SK-MEL-5 (cell line): ENCODE measurements around the gene AKT1. TPM values are rescaled to one million over a fixed set of nuclear protein-coding genes. Genes with fewer than 3 reads are reported as not detected.
"Not testable (repeated sequence)": the region's sequence is repeated elsewhere in the genome, so short reads cannot be mapped to it uniquely, and the experiment has no call there.

Source experiments
- DNase-seq: peaks from one replicate; pipeline ENCODE4 v3.0.0-alpha.2; 2016; ENCODE audit warnings: low read depth, low spot score
- in situ Hi-C: cut with HindIII; loops from 2 replicates; pipeline ENCODE4 v1.10.0; 2016; ENCODE audit warnings: low sequenced_read_pairs, high pct_unique_total_duplicates, low pct_unique_long_range_greater_than_20kb
- total RNA-seq: library from RNA; depleted of rRNA; stranded (reverse); fragments of >200 nt; shearing (Covaris generic); gene quantifications from 2 replicates; pipeline ENCODE4 v1.2.3, GENCODE V29; 2014

The AKT1 gene
- total RNA-seq, 1 experiment from 2014 or later, result 119 TPM

DNA sequence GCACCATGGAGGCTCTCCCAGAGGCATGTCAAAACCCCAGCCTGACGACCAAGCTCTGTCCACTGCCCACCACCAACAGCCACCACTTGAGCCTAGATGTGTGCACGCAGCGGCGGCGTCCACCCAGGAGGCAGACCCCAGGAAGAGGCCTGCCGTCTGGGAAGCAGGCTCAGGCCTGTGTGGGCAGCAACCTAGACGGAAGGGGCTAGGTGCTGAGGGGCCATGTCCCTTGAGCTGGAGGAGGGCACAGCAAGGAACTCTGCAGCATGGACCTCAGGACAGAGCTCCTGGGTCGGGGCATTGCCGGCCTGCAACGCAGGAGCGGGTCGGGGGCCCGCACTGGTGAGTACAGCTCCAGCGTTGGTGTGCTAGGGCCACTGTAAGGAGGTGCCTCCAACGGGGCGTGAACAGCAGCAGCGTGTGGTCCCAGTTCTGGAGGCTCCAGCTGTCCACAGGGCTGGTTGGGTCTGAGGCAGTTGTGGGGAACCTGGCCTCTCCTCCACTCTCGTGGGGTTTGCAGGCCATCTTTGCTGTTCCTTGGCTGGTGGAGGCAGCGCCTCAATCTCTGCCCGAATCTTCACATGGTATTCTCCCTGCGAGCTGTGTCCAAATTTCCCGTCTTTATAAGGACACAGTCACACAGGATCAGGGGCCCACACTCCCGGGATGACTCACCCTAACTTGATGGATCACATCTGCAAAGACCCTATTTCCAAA lies 25.8 kb upstream of the AKT1 start:
- in situ Hi-C loops, result no loop called here
- DNase-seq, result no peak

DNA sequence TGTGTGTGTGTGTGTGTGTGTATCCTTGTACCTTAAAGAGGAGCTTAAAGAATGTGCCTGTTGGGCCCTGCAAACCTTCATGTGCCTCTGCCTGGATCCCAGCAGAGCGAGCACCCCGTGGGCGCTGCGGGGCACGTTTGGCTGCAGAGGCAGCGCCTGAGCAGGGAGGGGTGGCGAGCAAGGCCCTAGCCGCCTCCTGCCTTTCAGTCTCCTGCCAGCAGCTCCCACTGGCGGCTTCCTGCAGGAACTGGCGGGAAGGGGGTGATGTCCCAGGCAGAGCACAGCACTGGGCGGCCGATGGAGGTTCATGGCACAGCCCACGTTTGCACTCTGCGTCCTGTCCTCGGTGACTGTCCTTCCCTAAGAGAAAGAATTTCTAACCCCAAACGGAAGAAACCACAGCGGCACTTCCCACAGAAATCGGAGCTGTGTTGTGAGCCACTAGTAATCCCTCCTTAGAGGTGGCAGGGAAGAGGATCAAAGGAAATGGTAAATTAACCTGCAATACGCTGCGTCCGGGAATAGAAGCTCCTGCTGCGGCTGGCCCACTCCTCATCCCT lies 25.2 kb upstream of the AKT1 start:
- in situ Hi-C loops, result no loop called here

DNA sequence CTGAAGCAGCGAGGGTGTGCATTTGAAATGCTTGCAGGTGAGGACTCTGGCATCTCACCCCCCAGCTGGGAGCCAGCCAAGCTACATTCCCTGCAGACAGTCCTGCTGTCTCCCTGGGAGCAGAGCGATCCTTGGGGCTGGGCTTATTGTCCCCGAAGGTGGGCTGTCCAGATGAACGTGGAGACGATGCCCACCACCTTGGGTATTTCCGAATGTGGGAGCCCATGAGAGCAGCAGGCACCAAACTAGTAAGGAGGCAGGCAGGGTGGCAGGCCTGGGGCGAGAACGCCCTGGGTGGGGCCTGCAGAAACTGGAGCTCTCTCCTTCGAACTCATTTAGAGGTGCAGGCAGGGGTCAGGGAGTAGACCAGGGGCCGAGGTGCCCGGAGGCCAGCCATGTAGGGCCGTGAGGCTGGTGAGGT lies 23.8 kb upstream of the AKT1 start:
- no peak for DNase-seq
- in situ Hi-C loops, result no loop called here

More for the DNA sequence above, 25.2 kb upstream of the AKT1 start:
- DNase-seq, result peak; percentile 87

DNA sequence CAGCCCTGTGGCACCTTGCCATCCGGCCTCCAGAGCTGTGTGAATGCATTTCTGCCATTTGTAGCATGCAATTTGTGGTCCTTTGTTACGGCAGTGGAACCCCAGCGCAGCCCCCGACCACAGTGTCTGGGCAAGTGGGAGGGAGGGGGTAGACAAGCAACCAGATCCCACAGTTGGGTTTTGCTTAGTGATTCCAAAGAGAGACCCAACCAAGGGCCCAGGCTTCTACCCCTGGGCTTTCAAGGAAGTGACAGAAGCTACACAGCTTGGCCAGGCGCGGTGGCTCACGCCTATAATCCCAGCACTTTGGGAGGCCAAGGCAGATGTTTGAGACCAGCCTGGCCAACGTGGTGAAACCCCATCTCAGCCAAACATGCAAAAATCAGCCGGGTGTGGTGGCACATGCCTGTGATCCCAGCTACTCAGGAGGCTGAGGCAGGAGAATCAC lies 23.2 kb upstream of the AKT1 start:
- in situ Hi-C loops, result no loop called here
- DNase-seq, result no peak

DNA sequence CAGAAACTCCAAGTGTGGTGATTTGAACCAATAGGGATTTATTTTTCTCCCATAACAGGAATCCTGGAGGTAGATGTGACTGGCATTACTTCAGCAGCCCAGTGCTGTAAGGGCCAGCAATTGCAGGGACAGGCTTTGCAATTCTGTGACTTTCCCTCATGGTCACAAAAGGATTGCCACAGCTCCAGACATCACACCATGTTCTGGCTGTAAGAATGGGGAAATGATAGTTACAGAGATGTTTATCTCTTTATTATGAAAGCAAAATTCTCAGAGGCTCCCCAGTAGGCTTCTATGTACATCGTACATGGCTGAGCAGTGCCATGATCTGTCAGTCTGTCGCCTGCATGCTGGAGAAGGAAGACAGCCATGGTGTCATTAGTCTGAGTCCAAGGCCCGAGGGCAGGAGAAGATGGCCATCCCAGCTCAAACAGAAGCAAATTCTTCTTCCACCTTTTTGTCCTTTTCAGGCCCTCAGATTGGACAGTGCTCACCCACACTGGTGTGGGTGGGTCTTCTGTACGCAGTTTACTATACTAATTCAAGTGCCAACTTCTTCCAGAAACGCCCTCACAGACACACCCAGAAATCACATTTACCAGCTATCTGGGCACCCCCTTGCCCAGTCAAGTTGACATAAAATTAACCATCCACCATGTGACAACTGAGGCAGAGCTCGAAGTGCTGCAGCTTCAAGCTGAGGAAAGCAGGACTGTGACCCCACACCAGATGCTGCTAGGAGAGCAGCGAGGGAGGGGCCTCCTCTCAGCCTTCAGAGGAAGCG lies 22.6 kb upstream of the AKT1 start:
- DNase-seq, result no peak
- in situ Hi-C loops, result no loop called here

DNA sequence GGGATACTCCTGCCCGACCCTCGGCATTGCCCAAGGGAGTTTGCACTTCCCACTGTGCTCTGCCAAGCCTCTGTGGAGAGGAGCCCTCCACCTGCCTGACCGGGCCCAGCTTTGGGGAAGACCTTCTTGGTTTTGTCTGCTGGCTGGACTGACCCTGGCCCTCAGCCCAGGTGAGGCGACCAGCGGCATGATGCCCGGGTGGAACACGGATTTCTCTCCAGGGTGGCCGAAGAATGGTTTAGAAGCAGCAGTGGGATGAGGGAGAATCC lies 21.0 kb upstream of the AKT1 start:
- no peak for DNase-seq
- in situ Hi-C loops, result no loop called here

DNA sequence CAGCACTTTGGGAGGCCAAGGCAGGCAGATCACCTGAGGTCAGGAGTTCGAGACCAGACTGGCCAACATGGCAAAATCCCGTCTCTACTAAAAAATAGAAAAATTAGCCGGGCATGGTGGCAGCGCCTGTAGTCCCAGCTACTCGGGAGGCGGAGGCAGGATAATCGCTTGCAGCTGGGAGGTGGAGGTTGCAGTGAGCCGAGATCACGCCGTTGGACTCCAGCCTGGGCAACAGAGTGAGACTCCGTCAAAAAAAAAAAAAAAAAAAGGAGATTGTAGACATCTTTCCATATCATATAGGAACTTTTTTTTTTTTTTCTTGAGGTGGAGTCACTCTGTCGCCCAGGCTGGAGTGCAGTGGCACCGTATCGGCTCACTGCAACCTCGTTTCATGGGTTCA lies 19.2 kb upstream of the AKT1 start:
- in situ Hi-C loops, DNase-seq: not testable (repeated sequence)

DNA sequence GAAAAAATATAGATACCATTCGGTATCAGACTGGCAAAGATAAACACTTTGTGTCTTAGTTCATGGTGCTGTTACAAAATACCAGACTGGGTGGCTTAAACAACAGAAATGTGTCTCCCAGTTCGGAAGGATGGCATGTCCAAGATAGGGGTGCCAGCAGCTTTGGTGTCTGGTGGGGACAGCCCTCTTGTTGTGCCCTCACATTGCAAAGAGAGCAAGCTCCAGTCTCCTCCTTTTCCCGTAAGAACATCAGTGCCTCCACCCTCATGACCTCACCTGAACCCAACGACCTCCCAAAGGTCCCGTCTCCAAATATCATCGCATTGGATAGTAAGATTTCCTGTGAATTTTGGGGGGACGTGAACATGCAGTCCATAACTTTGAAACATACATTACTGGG lies 17.7 kb upstream of the AKT1 start:
- no peak for DNase-seq
- in situ Hi-C loops, result no loop called here

DNA sequence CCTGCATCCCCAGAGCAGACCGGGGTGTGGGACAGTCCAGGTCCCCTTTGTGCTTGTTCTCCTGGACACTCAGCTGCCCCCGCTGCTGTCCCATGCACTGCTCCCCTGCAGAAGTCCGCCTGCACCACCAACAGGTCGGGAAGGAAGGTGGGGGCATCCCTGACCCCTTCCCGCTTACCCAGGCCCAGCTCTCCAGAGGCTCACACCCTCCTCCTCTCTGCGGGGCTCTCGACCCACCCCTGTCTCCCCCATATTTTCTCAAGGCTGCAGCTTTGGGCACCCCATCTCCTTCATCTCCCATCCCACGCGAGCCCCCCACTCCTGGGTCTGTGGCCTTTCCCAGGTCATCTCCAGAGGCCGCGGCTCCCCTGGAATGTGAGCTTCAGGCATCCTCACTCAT lies 14.8 kb upstream of the AKT1 start:
- in situ Hi-C loops, result no loop called here
- DNase-seq, result no peak

DNA sequence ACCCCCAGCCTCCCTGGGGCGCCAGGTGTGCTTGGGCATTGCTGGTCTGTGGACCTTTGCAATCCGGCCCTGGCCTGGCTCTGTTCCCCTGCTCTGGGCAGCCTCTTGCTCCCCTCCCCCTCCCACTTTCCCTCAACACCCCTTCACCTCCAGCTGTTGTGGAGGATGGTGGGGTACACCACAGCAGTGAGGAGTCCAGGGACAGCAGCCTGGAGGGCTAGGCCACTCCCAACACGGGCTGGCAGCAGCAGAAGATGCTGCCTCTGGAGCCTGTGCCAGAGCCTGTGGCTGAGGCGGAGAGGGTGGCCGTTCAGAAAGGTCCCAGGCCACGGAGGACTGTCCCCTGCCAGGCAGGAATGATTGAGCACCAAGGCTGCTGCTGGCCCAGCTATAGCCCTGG lies 12.9 kb upstream of the AKT1 start:
- in situ Hi-C loops, result no loop called here
- no peak for DNase-seq

DNA sequence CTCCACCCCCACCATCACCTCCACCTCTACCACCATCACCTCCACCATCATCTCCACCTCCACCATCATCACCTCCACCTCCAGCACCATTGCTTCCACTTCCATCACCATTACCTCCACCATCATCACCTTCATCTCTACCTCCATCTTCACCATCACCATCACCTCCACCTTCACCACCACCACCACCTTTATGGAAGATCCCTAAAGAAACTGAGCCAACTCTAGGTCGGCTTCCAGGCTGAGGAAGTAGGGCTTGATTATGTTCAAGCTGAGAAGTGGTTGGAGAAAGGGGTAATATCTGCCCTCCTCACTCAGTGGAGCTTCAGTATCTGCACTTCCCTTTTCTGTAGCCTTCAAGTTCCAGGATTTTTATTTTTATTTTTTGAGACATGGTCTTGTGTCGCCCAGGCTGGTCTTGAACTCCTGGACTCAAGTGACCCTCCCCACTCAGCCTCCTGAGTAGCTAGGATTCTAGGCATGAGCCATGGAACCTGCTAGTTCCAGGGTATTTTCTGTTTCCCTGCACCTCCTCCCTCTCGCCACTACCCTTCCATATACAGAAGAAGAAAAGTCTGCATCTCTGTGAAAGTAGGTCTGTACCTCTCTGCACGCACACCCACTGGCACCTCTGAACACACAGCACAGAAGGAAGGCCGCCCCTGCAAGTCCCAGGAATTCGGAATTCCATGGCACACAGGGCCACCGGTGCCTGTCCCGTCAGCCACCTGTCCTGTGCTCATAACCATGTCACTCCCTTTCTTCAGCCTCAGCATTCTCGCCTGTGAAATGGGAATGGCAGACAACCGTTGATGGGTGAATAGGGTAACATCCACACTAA lies 11.3 kb upstream of the AKT1 start:
- DNase-seq, result no peak
- in situ Hi-C loops, result no loop called here

DNA sequence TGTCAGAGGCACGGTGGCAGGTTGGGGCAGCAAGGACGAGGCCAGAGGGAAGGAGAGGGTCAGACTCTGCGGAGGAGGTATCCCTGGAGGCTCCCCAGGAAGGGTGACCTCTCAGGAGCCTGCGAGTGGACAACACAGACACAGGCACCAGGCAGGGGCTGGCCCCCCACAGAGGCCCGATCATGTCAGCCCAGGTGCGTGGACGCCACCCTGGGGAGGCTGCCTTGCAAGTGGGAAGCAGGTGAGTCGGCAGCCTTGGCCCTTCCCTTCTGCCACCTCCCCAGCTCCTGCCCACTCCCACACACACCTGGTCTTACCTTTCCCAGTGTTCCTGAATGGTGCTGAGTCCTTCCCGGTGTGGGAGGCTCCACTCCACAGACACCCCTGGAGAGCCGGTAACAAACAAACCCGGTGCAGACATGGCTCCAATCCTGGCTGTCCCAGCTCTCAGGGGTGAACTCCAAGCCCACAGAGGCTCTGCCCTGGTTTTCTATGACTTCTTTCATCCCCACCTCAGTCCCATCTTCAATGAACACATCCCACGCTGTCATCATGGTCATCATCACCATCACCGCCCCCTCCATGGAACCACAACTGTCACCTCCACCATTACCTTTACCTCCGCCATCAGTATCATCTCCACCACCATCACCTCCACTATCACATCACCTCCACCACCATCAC lies 10.5 kb upstream of the AKT1 start:
- in situ Hi-C loops, result no loop called here
- no peak for DNase-seq

DNA sequence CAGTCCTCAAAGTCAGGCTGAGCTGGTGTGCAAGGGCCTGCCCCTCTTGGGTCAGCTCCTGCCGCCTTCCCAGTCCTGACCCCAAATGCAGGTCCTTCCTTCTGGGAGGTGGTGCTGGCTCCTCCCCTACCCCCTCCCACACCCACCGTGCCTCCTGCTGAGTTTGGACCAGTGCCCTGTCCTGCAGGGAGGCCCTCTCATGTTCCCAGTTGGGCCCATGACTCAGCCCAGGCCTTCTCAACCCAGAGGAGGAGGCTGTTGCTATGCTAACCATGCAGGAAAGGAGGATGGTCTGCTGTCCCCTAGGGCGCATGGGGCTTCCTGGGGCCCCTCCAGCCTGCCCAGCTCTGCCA lies 9.8 kb upstream of the AKT1 start:
- in situ Hi-C loops, result no loop called here
- DNase-seq, result peak; percentile 57

DNA sequence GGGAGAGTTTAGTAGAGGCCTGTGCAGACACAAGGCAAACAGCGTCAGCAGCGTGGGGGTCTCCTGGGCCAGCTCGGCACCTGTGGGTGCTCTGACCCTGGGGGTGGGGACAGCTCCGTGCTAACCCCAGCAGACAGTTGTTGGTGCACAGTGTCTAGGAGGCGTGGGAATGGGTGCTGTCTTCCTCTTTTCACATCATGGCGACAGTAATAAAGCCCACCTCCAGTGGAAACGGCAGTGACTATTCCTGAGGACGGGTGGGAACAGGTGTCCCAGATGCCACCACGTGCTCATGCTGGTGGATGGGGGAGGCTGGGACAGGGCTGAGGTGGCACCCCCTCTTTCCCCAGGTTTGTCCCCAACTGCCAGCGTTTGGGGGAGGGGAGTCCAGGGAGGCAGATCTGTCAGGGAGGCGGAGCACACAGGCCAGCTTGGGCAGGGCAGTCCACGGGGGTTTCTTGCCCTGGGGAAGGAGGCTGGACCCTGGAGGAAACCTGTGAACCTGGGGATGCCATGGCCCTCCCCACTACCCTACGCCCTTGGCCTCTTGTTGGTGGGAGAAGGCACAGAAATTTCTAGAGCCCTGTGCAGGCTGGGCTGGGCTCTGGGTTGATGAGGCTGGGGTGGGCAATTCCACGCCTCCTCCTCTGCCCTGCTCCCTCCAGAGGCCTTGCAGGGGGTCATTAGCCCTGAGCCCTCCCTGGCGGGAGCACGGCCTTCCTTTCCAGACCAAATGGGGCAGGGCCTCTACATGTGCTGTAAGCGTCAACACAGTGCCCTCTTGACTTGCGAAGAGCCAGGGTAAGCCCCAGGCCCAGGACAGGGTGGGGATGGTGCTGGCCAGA lies 9.2 kb upstream of the AKT1 start:
- in situ Hi-C loops, result no loop called here
- DNase-seq, result no peak

DNA sequence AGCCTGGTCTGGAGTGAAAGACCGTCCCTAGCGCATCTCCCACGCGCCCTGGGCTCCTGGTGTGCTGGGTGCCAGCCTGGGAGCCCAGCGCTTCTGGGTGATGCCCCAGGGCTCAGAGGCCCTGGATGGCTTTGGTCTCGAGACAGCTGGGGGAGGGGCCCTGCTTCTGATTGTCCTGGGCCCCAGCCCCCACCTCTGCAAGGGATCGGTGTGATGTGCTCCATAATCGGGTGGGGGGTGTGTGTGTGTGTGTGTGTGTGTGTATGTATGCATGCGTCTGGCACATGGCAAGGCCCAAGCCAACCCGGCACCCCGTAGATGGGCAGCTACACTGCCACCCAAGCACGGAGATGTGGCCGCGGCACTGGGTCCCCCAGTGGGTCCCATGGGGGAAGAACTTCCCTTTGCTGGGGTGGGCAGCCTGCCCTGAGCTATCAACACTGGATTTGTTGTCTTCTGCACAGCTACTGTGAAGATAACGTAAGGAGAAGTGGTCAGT lies 8.4 kb upstream of the AKT1 start:
- no peak for DNase-seq
- in situ Hi-C loops, result no loop called here

DNA sequence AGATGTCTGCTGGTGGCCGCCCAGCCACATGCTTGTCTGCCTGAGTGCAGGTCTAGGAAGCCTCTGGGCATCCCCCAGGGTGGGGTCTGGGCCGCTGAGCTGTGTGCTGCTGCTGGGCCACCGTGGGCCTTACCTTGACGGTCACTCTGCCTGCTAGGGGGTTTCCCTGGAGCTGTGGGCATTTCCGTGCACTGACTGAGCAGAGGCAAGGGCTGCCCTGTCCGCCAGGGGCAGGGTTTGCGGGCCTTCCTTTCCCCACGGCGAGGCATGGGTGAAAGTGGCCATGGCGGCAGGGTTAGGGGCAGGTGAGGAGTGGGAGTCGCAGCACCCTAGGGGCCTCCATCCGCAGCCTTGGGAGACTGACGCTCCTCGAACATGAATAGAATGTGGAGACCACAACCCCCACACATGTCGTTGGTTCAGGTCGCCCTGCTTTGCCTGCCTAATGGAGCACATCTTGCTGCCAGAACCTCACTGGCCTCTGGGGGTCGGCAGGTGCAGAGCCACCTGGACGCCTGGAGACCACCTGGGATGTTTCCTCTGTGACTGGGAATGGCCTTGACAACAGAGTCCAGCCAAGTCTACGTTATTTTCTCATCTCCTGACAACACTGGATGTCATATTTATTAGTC lies 7.8 kb upstream of the AKT1 start:
- in situ Hi-C loops, result no loop called here
- DNase-seq, result no peak
